GM19463 (cell line): ENCODE measurements around the gene SPI1.

Source experiments
- ATAC-seq: cut with Tn5 transposase; IDR thresholded peaks from one replicate; pipeline ENCODE4 v1.9.1; 2021; ENCODE audit warnings: mild to moderate bottlenecking, moderate library complexity; ENCODE audit not compliant: unreplicated experiment

The SPI1 gene

GRCh38 chr11:47378010-47378835 lies at the start of gene SPI1:
SPI1 (minus strand) TSS chr11:47378547; CDS start chr11:47378353, 194 bp downstream.
- ATAC-seq: peak; percentile 80

DNA sequence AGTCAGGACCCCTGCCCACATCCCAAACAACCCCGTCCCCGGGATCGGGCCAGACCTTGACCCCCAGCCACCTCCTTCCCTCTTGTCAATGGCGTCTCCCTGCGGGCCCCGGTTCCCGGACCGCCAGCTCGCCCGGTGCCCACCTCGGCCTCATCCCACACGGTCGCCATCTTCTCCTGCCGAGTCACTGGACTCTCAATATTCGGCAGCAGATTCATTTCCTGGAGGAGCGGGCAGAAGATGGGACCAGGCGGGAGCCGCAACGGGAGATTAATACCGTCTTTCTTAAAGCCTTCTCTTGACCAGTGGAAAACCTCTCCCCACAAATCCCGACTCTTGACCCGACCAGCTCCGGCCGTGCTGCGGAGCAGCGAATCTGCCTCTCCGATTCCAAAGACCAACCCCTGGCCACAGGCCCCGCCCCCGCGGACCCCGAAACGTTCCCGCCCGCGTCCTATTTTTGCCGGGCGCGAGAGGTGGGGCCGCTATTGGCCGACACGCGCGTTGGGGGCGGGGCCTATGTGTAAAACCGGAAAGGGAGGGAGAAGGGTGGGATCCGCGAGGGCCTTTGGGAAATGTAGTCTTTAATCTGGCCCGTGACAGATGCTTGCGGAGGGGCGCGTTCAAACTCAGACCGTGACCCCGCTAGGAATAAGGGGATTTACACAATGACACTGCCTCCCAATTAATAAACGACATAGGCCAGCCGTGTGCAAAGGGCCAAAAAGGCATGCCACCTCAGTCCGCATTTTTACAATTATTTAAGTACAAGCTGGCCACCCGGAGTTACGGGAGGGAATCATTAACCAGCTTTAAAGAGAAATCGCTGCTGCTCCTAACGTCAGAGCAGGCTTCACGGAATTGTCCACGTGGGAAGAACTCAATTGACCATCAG lies 48.0 kb upstream of the SPI1 start, which contains the start of gene PSMC3:
Gene PSMC3, minus strand, starts transcription at position 378 of the 895 bp plus-strand sequence. Its CDS starts 160 bp downstream, at position 218.
- peak; percentile 91 for ATAC-seq

- no peak for ATAC-seq
Observed at GRCh38 chr11:47425611-47426010, 47.3 kb upstream of the SPI1 start.

DNA sequence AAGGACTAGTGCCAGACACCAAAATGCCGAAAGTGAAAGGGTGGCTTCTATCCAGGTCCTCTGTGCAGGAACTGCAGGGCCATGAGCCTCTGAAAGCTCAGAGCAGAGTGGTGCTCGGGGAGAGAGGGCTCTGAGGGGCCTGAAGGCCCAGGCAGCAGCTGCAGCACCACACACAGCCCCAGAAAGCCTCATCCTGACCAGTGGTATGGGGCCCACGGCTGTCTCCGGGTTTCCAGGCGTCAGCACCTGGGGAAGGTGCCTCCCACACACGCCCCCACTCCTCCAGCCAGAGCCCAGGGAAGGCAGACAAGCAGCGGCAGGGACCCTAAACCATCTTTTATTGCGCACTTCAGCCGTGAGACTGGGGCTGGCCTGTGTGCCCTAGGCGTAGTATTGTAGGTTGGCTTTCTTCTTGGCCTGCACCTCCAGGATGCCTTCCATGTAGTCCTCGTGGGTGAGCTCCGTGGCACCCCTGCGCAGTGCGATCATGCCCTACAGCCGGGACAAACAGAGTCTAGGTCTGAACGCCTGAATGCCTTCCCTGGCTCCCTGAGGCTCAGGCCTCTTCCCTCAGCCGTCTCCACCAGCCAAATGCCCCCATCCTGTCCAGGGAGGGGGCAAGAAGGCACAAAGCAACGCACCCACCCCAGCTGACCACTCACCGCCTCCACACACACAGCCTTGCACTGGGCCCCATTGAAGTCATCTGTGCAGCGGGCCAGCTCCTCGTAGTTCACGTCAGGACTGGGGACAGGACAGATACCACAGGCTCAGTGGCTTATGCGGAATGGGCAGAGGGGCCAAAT lies 40.3 kb upstream of the SPI1 start:
- no peak for ATAC-seq

DNA sequence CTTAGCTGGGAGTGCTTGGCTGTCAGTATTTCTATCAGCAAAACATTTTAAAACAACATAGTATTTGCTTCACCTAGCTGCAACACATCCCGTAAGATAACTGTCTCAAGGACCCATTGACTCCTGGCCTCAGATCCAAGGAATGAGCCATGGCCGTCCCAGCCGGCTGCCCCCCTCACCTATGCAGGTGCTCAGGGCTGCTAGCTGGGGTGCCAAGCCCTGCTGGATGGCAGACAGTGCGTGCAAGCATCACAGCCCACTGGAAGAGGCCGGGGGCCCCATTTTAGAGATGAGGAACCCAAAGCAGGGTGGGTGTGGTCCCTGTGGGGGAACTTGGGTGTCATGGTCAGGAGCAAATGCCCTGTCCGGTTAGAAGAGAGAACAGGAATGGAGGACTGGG lies 39.4 kb upstream of the SPI1 start:
- ATAC-seq: no peak

- ATAC-seq: no peak
Observed at GRCh38 chr11:47415949-47416472, 37.7 kb upstream of the SPI1 start.

DNA sequence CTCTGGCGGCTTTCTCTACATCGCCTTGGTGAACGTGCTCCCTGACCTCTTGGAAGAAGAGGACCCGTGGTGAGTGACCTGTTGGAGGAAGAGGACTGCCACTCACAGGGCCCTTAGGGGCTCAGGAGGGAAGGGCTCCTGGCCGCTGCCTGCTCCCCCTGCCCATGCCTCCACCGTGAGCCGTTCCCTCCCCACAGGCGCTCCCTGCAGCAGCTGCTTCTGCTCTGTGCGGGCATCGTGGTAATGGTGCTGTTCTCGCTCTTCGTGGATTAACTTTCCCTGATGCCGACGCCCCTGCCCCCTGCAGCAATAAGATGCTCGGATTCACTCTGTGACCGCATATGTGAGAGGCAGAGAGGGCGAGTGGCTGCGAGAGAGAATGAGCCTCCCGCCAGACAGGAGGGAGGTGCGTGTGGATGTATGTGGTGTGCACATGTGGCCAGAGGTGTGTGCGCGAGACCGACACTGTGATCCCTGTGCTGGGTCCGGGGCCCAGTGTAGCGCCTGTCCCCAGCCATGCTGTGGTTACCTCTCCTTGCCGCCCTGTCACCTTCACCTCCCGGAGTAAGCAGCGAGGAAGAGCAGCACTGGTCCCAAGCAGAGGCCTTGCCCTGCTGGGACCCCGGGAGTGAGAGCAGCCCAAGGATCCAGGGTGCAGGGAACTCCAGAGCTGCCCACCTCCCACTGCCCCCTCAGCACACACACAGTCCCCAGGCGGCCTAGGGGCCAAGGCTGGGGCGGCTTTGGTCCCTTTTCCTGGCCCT lies 36.9 kb upstream of the SPI1 start:
- no peak for ATAC-seq

DNA sequence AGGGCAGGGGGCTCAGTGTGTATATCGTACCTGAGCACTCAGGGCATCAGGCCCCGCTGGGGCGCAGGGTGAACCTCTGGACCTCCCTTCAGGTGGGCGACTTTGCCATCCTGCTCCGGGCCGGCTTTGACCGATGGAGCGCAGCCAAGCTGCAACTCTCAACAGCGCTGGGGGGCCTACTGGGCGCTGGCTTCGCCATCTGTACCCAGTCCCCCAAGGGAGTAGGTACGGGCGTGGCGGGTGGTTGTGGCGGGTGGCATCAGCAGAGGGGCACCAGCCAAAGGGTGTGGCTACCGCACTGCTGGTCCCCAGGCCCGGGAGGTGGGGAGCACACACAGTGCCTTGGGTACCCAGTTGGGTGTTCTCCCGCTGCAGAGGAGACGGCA lies 36.3 kb upstream of the SPI1 start:
- ATAC-seq: no peak

DNA sequence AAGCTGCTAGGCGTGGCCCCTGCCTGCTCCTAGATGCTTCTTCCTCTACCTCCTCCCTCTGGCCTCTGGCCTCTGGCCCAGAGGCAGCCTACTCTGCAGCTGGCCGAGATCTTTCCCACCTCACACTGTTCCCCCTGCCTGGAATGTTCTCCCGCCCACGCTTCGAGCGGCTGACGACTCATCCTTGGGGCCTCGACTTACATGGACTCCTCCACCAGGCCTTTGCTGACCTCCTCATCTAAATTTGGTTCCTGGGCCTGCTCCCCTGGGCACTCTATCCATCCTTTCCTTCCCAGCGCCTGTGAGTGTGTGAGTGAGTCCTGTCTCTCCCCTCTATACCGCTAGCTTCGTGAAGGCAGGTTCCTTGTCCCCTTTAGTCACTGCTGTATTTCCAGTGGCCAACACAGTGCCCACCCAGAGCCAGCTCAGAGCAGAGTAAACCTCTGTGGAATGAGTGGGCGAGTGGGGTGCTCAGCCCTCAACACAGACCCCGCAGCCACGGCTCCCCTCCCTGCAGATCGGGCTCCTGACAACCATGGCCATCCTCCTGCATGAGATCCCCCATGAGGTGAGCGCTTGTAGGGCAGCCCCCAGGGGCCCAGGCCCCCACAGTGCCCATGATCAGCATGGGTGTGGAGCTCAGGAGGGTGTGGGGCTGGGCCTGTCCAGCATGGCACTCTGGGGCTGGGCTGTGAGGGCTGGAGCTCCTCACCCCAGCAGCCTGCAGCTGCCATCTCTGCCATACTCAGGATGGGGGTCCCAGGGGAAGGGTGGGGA lies 35.7 kb upstream of the SPI1 start:
- no peak for ATAC-seq

DNA sequence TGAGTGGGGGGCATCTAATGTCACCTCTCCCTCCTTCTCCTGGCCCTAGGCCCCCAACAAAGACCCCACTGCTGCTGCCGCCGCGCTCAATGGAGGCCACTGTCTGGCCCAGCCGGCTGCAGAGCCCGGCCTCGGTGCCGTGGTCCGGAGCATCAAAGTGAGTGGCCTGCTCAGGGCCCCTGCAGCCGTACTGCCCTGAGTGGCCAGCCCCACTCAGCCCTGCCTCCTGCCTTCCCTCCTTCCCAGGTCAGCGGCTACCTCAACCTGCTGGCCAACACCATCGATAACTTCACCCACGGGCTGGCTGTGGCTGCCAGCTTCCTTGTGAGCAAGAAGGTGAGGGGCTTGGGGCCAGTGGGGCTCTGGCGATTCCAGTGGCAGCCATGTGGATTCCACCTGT lies 35.0 kb upstream of the SPI1 start:
- no peak for ATAC-seq

DNA sequence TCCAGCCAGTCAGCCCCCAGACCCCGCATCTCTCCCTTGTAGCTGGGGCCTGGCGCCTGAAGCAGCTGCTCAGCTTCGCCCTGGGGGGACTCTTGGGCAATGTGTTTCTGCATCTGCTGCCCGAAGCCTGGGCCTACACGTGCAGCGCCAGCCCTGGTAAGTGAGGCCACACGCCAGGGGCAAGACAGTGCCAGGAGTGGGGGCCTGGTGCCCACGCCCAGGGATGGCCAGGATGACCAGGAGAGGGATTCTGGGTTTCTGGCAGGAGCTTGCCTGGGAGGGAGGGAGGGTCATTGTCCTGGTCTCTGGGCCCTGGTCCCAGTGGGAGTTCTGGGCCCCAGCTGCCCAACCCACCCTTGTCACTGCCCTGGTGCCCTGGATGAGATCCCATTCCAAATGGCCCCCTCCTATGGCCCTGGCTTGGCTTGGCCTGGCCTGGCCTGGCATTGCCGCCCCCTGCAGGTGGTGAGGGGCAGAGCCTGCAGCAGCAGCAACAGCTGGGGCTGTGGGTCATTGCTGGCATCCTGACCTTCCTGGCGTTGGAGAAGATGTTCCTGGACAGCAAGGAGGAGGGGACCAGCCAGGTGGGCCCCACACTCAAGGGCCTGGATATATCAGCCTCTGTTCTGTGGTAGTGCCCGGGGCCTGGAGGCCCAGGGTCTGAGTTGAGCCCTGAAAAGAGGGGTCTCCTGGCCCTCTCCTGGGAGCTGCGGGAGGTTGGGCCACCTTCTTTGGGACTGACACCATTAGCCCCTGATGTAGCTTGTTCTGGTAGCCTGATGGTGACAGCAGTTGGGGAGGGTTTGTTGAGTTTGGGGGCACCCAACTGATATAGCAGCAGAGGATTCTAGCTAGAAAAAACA lies 33.8 kb upstream of the SPI1 start:
- ATAC-seq: no peak

DNA sequence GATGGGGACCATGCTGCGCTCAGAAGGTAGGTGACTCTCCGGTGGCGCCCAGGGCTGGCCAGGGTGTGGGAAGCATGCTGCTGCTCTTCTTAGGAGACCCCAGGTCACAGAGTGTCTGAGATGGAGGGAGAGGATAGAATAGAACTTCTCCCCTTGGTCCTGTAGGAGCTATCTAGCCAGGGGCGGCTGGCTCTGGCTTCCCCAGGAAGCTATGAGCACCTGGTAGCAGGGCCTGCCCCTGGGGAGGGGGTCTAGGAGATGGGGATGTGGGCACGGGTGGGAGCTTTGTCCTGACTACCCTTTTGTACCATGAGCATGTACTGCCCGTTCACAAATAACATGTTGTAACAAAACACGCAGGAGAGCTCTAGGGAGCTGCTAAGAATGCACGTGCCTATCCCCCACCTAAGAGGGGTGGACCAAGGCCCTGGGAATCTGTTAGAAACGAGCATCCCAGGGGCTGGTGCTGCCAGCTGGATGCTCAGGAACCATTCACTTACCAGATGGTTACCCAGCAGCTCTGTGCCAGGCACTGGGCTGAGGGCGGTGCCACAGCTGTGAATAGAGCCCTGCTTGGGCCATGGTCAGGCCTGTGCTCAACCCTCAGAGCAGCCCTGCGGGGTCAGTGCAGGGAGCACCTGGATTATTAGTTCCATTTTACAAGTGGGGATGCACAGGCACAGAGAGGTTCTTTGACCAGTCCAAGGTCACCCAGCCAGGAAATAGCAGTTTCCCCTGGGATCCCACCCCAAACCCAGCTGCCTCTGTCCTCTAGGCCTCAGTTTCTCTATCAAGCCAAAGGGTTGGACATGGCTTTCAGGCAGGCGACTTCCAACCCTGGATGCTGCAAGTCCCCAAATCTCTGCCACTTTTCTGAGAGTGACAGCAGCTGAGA lies 32.3 kb upstream of the SPI1 start:
- ATAC-seq: no peak

- no peak for ATAC-seq
Observed at GRCh38 chr11:47409440-47410369, 31.4 kb upstream of the SPI1 start.

GRCh38 chr11:47408598-47409439 lies 30.5 kb upstream of the SPI1 start:
- no peak for ATAC-seq
